HG03196 (cell line): ENCODE data around the gene CCDC81.
A peak's percentile ranks its signal among the peaks of the same experiment; 100 is the strongest.

Experiments
- ATAC-seq: cut with Tn5 transposase; IDR thresholded peaks from one replicate; pipeline ENCODE4 v1.9.1; 2021; ENCODE audit not compliant: unreplicated experiment

The CCDC81 gene

DNA sequence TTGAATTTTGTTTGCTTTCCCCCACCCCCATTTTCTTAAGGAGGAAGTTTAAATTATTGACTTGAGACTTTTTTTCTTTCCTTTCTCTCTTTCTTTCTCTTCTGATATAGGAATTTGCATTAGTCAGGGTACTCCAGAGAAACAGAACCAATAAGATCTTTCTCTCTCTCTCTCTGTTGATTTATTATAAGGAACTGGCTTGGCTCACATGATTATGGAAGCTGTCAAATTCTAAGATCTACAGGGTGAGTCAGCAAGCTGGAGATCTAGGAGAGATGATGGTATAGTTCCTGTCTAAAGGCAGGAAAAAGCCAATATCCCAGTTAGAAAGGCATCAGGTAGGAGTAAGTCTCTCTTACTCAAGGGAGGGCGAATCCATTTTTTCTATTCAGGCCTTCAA is 64.0 kb downstream of the CCDC81 start:
- no peak for ATAC-seq

DNA sequence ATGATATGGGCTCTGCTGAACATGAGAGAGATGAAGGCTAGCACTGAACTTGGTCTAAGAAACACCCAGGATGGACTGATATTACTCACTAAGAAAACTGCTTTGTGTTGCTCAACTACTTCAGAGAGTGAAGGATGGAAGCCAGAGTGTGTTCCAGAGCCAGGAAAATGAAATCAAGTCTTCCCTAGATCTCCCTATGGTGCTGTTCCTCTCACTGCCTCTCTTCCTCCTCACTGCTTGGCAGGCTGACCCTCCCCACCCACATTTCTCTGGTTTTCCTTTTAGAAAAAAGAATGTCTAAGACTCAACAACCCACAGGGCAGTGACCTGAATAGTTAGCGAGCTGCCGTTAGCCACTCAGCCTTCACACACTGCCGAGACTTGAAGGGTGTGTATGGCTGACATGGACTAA is 65.6 kb downstream of the CCDC81 start:
- no peak for ATAC-seq

DNA sequence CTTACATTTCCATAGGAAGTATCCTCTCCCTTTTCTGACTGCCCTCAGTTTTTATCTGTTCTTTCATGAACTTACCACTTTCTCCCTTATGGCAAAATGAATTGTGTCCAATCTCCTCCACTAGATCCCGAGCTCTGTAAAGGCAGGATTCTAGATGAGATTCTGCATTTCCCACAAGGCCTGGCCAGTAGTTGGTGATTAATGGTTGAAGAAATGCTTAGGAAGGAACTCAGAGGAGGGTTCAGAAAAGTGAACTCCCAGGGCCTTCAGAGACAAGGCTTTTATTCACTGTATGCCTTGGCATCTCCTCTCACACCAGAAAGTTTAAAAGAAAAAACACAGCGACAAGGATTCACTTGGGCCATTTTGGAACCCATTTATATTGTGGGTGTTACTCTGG is 66.2 kb downstream of the CCDC81 start:
- ATAC-seq = no peak

DNA sequence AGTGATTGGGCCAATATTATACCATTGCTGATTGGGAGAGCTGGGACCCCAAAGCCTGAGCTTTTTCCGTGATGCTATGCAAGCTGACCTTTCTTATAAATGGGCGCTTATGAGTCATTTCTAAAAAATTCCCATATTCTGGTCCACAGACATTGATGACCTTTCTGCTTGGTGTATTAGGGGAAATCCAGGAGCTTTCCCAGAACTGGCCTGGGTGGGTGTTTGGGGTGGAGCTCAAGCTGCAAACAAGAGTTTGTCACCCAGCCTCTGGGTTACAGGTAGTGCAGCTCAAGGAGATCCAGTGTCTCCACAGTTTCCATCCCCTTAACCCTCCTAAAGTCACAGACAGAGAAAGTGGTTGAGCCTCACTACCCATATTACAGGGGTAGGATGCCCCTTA is 67.7 kb downstream of the CCDC81 start:
- no peak for ATAC-seq

DNA sequence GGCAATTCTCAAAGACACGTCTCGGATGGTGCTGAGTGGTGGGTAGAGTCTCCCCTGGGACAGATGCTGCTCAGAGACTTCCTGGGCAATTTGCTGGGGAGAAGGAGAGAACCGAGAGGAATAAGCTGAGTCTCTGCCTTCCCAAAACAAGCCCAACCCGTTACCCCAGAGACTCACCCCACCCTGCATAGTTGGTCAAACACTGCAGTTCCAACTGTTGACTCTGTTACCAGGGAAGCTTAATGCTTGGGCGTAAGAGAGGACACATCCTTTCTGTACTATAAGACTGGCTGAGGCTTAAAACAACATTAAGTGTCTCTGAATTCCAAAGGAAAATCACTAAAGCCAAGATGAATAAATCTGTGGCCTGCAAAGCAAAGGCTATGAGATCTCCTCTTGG is 68.1 kb downstream of the CCDC81 start:
- ATAC-seq = no peak

DNA sequence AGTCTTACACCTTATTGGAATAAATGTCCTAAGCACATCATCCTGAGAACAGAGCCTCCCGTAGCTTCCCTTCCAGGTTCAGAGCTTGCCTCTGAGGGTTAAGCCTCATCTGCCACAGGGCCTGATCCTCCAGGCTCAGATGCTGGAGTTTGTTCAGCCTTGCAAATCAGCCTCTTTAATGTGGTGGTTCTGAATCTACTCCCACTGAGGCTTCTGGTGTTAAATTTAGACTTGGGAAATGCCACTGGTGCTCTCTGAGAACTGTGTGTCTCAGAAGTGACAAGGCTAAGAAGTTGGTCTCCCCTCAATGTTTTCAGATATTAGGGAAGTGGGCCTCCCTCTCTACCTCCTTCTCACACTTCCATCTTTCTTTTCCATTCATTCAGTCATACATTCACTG is 68.7 kb downstream of the CCDC81 start:
- ATAC-seq = no peak

DNA sequence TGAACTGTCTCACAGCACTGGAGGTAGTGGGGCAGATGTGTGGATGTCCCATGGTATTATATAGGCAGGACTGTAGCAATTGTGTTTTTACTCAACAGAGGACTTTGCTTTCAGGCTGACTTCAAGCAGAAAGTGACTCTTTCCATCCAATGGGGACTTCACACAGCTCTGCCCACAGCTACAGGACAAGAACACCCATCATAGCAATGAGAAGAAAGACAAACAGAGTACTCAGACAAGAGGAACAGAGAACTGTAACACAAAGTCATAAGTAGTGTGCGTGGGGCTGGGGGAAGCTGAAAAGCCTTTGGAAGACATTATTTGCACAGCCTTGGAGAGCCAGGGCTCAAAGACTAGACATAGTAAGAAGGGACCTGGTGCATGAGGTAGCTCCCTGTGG is 70.3 kb downstream of the CCDC81 start:
- no peak for ATAC-seq

DNA sequence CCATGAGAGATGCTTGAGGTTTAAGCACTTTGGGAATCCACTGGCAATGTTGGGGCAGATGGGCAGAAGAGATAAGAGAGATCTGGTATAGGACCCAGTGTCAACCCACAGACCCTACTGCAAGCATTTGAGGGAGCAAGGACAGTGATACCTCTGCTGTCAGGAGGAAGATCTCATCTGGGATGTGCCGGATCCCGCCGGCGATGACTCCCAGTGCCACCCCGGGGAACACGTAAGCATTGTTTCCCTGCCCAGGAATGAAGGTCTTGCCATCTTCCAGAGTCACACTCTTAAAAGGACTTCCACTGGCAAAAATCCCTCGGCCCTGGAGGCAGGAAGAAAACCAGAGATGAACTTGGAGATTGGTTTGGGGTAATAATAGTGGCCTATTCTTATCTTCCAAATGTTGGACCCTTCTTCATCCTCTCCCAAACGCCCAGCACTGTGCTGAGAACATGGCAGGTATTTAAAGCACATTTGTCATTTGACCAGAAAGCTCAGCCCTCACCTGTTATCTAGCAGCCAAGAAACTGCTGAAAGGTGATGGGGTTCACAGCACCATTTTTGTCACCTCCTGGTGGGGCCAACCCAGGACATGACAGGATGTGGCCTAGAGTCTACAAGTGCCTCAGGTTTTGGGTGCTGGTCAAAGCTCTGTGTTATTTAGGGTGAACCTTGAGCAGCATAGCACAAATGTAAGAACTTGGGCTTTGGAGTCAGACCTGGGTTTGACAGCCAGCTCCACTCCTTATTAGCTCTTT is 71.7 kb downstream of the CCDC81 start:
- ATAC-seq = no peak

DNA sequence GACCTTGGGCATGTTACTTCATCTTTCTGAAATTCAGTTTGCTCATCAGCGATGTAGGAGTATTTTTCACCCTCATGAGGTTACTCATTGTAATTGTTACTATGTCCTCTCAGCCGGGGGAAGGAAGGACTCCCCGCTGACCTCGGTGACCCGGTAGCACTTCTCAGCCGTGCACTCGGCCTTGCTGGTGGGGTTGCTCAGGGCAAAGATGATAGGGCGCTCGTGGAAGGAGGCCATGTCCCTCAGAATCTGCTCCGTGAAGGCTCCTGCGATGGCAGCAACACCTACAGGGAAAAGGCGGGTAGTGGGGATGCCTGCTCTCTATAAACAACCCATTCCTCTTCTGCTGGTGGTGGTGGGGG is 72.2 kb downstream of the CCDC81 start:
- no peak for ATAC-seq

DNA sequence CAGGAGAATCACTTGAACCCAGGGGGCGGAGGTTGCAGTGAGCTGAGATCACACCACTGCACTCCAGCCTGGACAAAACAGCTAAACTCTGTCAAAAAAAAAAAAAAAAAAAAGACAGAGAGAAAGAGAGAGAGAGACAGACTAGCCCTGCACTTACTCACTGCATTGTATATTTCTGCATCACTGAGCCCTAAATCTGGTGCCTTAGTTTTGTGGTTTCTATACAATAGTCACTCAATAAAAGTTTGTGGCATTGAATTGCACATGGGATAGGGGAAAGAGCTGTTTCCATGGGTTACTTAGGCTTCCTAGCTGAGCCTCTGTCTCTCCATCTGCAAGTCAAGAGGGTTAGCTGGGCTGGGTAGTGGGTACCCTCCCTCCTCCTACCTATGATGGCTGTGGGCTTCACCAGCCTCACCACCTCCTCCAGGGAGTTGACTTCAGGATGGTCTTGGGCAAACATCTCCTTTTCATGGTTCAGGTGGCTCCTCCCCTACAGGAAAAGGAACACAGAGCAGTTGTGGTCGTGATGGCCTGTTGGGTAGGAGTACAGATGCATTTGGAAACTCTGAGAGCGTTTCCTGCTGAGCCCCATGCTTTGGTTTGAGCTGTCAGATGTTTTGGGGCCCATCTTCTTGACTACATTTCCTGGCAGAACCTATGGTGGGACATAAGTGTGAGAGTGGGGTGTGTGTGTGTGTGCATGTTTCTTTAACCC is 73.2 kb downstream of the CCDC81 start:
- no peak for ATAC-seq

DNA sequence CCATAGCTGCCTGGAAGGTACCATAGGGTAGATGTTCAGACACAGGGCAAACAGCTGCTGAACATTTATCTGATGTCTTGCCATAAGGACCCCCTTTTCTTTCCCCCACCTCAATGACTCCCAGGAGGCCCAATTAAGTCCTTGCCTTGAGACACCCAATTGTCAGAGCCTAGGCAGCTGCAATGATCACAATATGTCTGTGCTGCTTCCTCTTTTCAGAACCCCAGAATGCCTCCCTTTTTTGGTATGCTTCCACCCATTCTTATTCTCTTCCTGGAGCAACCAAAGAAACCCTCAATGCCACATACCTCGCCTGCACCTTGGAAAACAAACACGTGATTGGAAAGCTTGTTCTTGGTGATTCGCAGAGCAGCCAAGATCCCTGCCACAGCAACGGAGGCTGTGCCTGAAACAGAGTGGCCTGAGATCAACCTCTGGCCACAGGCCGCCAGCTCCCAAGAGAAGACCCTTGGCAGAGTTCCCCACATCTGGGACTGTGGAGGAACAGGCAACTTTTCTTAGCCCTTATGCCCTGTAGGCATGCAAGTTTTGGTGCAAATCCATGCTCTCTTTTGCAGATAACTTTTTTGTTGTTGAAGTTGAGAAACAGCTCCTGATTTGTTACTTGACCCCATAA is 75.4 kb downstream of the CCDC81 start:
- ATAC-seq = no peak

DNA sequence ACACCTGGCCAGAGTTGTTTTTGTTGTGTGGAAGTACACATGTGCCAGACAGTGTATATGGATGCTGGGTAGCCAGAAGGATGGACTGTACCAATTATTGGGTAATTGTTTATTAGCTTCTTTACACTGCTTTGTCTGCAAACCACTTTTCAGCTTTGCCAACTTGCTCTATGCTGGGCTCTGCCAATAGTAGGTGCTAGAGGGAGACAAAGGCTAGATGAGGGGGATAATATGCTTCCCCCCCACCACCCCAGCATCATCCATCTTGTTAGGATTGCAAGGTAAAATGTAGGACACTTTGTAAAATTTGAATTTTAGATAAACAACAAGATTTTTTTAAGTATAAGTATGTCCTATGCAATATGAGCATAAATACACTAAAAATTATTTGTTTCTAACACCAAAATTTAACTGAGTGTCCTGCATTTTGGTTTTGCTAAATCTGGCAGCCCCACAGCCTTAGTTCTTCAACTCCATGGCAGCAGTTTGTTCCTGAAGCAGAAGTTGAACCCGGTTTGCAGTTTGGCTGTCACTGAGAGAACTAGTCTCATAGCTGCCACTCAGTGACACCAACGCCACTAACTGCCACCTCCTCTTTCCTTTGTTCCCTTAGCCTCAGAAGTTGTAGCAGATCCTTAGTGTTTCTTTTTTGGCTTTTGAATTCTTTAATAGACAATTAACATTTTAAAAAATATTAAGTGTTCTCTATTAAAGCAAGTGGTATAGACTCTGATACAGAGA is 78.8 kb downstream of the CCDC81 start:
- ATAC-seq = no peak

DNA sequence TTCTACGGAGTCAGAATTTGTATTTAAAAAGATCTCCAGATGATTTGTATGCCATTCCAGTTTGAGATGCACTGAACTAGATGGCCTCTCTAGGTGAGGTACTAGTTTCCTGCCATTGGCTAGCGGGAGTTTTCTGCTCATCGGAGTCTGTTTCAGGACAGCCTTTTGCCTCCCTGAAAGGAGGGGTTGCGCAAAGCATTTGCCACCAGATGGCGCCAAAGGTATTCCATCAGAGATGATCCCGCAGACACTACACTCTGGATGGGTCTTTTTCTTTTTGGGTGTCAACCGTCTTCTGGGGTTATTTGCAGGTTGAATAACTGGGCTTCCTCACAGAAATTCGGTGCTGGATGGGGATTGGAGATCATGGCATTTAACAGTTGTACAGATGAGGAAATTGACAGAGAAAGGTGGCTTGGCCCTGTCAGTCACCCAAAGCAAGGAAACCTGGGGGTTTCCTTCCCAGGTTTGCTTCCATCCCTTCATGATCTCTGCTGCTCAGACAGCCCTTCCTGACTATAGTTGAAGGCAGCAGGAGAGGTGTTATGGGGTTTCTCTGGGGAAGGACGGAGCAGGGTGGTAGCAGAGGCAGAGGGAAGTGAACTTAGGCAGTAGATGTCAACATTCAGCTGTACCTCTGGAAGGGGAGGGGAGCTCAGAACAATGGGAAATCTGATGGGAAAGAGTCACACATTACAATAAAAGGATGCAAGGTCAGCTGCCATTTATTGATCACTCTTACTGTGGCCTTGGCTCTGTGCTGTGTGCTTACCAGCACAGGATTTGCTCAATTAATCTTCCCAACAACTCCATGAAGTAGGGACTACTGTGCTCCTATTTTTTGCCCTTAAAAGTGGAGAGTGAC is 81.6 kb downstream of the CCDC81 start:
- peak; percentile 74 for ATAC-seq

DNA sequence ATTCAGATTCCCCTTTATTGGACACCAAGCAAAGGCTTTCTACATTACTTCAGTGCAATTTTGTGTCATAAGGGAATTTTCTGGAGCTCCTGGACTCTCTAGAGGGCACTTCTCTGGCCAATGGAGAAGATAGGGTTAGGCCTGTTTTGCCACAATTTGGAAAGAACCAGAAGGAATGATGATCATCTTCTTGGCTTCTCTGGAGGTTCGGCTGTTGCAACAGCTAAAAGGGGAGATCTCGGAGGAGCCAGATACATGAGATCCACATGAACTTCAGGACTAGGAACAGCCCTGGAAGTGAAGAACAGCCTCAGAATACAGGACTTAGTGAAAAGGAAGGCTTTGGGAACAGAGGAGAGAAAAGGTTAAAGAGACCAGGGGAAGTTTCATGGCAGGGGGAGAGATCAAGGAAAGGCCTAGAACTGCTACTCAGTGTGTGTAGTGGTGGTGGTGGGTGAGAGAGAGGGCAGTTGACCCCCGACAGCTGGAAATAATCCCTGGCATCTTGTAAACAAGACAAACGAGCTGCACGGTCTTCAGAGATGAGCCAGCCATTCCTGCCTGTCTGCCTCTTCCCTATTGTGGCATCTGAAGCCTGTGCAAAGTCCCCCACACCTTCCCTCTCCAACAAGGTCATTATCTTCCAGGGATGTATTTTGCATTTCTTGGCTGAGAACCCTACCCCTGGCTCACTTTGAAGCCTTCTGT is 83.8 kb downstream of the CCDC81 start:
- no peak for ATAC-seq

DNA sequence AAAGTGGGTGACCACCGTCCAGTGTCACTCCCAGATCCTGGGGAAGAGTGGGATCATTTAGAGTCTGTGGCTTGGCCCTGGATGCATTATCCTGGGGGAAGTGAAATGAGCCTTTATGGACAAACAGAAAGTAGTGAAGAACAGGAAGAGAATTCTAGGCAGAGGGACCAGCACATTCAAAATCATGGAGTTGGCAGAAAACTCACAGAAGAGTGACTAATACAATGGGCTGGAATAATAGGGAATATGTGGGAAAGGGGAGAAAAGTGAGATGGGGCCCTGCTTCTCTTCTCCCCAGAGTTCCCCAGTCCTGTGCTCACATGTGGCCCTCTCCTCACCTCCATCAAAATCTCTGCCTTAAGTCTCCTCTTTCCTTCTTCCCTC is 84.3 kb downstream of the CCDC81 start:
- no peak for ATAC-seq

DNA sequence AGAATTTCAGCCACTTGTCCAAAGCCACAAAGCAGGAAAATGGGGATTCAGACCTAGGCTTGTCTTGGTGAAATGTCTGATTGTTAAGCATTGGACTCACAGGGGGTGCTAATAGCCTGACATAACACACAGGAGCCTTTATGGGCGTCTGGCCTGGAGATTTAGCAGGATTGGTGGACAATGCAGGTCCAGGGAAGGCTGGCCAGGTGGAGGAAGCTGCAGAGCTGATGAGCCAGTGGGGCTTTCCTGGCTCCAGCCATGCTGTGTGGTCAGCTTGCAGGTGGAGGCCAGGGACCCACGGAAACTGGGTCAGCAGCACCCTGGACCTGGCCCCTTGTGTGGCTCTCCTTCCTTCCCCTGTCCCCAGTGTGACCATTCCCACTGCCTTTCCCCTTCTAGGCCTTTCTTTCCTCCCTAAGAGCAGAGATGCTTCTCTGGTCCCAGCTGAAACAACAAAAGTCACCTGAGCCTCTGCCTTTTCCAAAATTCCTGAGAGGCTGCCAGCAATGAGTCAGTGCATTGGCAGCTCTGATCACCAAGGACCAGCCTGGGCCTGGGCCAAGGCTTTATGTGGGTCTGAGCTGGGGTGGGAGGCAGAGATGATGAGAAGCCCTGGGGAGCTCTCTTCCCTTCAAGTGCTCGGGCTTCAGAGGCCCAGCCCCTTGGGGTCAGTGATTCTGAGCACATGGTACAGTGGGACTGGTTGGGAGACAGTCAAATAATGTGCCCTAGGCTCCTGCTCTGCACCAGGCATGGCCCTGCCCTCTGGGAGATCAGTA is 85.2 kb downstream of the CCDC81 start:
- no peak for ATAC-seq

DNA sequence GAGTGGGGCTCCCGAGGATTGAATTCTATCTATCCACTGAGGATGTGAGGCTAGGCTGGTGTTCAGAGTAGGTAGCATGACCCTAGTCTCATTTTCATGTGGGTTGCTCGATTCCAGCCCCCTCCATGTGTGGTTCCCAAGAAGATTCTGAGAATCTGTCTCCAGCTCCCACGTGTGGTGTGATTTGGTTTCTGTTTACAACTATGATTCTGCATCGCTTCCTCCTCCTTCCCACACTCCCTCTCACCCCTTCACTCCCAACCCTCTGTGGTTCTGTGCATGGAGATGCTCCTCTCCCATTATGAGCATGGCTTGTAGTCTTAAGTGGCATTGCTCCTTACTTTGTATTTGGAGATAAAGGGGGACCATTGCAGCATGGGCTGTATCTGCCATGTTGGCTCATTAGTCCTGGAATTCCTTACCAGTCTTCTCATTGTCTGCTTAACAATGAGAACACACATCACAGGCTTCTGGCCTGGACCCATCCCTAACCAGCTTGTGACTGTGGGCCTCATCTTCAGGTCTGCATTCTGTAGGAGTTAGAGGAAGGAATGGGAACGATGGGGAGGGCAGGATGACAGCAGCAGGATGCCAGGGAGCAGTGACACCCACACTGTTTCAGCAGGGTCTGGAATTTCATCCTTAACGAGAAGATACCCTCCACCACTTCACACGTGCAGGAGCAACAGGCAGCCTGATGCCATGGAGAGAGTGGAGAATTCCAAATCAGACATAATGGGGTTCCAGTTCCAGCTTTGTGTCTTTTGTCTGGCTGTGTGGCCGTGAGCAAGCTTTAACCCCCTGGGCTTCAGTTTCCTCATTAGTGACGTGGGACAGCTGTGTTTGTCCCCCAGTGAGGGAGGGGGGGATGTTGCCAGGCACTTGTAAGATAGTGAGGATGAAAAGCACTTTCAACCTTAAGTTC is 86.0 kb downstream of the CCDC81 start:
- no peak for ATAC-seq

DNA sequence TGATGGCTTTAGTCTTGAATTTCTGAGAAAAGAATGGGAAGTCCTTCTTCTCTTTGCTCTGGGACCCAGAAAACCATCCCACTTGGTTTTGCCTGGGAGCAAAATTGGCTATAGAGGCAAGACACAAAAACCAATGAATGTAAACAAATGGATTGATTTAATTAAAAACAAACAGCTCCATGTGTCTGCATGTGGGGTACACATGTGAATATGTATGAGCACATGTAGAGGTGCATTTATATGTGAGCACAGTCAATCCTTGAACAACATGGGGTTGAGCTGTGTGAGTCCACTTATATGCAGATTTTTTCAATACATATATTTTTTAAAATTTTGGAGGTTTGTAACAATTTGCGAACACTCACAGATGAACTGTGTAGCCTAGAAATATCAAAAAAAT is 87.2 kb downstream of the CCDC81 start:
- no peak for ATAC-seq
